Colonic mucosa (tissue), 4 donors: ENCODE data around the gene TMCC2. TPM values are rescaled to one million over a fixed set of nuclear protein-coding genes. Genes with fewer than 3 reads are reported as not detected.

ENCODE experiments used
- DNase-seq: peaks from one replicate; pipeline ENCODE4 v3.0.0-alpha.2; 2020
- H3K27ac ChIP-seq: fragments of 200-600 bp; one replicate; pipeline ENCODE4 v1.8.0; 2021
- H3K27me3 ChIP-seq: fragments of 200-600 bp; one replicate; pipeline ENCODE4 v1.8.0; 2021
- H3K36me3 ChIP-seq: fragments of 200-600 bp; one replicate; pipeline ENCODE4 v1.8.0; 2021
- H3K4me1 ChIP-seq: fragments of 200-600 bp; one replicate; pipeline ENCODE4 v1.8.0; 2021; ENCODE audit warnings: mild to moderate bottlenecking
- H3K4me3 ChIP-seq: fragments of 200-600 bp; one replicate; pipeline ENCODE4 v1.8.0; 2021
- H3K9ac ChIP-seq, 2 donors: one replicate each; pipeline ENCODE4 v1.7.0; 2013; ENCODE audit warnings: control low read depth in 2 of 2, low read depth in 2 of 2, low read length in 2 of 2
- H3K9me3 ChIP-seq: fragments of 200-600 bp; one replicate; pipeline ENCODE4 v1.8.0; 2021
- CTCF ChIP-seq: fragments of 200-600 bp; IDR thresholded peaks from one replicate; pipeline ENCODE4 v1.8.0; 2022; ENCODE audit warnings: antibody characterized with exemption, mild to moderate bottlenecking
- intact Hi-C: fragments of 100-400 bp; cut with DNase I; formaldehyde crosslinking; loops from one replicate; pipeline ENCODE4 v1.14.1; 2022
- total RNA-seq, 2 donors: library from RNA; stranded (reverse); fragmentation: NEBNext Ultra II Directional in 1 of 2; extraction: Animal tissue kit (Norgen Biotek cat#: 25700) in 1 of 2; gene quantifications; one replicate each; pipeline ENCODE4 v1.2.1, GENCODE V29; 2021
- donor health status: healthy.
- donor health status: DM: no; HTN: no; CAD: no.
- donor health status: DM: no; HTN: no; CAD: no.

TMCC2 gene
- total RNA-seq, 2 donors from 2014 or later: 0.25 to 0.88 TPM

GRCh38 chr1:205269711-205270110 lies 42.0 kb downstream of the TMCC2 start:
- H3K9me3 ChIP-seq: no peaks in the 10 kb centered on the region
- no peak overlapping the region for H3K27ac ChIP-seq
- peaks cover 8% of the 10 kb centered on the region for H3K4me1 ChIP-seq
- H3K36me3 ChIP-seq: no peaks in the 10 kb centered on the region
- H3K27me3 ChIP-seq: no peaks in the 10 kb centered on the region
- DNase-seq: no peak
- intact Hi-C loops: loop anchor here (10.0 kb wide), 1 partner anchor 215 kb away; no protein-coding TSS in a partner anchor
- H3K4me3 ChIP-seq: no peak overlapping the region
- no peak for TF ChIP-seq CTCF
- H3K9ac ChIP-seq: no peak overlapping the region

GRCh38 chr1:205270271-205270670 lies 42.5 kb downstream of the TMCC2 start:
- intact Hi-C loops: loop anchor here (10.0 kb wide), 1 partner anchor 215 kb away; no protein-coding TSS in a partner anchor
- DNase-seq: no peak
- peaks cover 8% of the 10 kb centered on the region for H3K4me1 ChIP-seq

GRCh38 chr1:205270764-205271163 lies 43.0 kb downstream of the TMCC2 start:
- intact Hi-C loops: loop anchor here (10.0 kb wide), 1 partner anchor 214 kb away; no protein-coding TSS in a partner anchor
- Histone ChIP-seq H3K9ac (no peak overlapping the region), H3K27ac (no peak overlapping the region), H3K9me3 (no peaks in the 10 kb centered on the region), H3K27me3 (no peaks in the 10 kb centered on the region), H3K36me3 (no peaks in the 10 kb centered on the region), H3K4me1 (peaks cover 8% of the 10 kb centered on the region), H3K4me3 (no peak overlapping the region)
- TF ChIP-seq CTCF: no peak
- no peak for DNase-seq

More at GRCh38 chr1:205270271-205270670, 42.5 kb downstream of the TMCC2 start:
- H3K27me3 ChIP-seq: no peaks in the 10 kb centered on the region
- no peaks in the 10 kb centered on the region for H3K9me3 ChIP-seq
- no peak overlapping the region for H3K27ac ChIP-seq
- H3K4me3 ChIP-seq: no peak overlapping the region
- no peak for TF ChIP-seq CTCF
- no peak overlapping the region for H3K9ac ChIP-seq
- no peaks in the 10 kb centered on the region for H3K36me3 ChIP-seq

GRCh38 chr1:205271277-205271676 lies 43.5 kb downstream of the TMCC2 start:
- Histone ChIP-seq H3K27me3 (no peaks in the 10 kb centered on the region), H3K9ac (no peak overlapping the region), H3K4me1 (peaks cover 8% of the 10 kb centered on the region), H3K4me3 (no peak overlapping the region), H3K36me3 (no peaks in the 10 kb centered on the region), H3K9me3 (no peaks in the 10 kb centered on the region), H3K27ac (no peak overlapping the region)
- intact Hi-C loops: loop anchor here (10.0 kb wide), 1 partner anchor 214 kb away; no protein-coding TSS in a partner anchor
- TF ChIP-seq CTCF: no peak
- no peak for DNase-seq

GRCh38 chr1:205271745-205272144 lies 44.0 kb downstream of the TMCC2 start:
- DNase-seq: no peak

More at GRCh38 chr1:205271745-205272144, 44.0 kb downstream of the TMCC2 start:
- intact Hi-C loops: loop anchor here (10.0 kb wide), 1 partner anchor 213 kb away; no protein-coding TSS in a partner anchor
- peaks cover 8% of the 10 kb centered on the region for H3K4me1 ChIP-seq
- no peak overlapping the region for H3K27ac ChIP-seq
- no peak for TF ChIP-seq CTCF
- H3K36me3 ChIP-seq: no peaks in the 10 kb centered on the region
- no peak overlapping the region for H3K9ac ChIP-seq
- no peaks in the 10 kb centered on the region for H3K27me3 ChIP-seq
- H3K4me3 ChIP-seq: no peak overlapping the region
- H3K9me3 ChIP-seq: no peaks in the 10 kb centered on the region
